Ovary (tissue), 3 donors: ENCODE data around the gene MNDA.

Experiments
- EP300 ChIP-seq: sonication (generic); formaldehyde crosslinking; IDR thresholded peaks from one replicate; pipeline ENCODE4 v1.6.1; 2017; ENCODE audit warnings: antibody characterized with exemption
- POLR2A ChIP-seq: fragments of 450-650 bp; IDR thresholded peaks from one replicate; pipeline ENCODE4 v1.6.1; 2017; ENCODE audit warnings: antibody characterized with exemption, mild to moderate bottlenecking, moderate library complexity
- TF ChIP-seq, protein P1 (sequence below), 3 donors: fragments of 450-650 bp in 2 of 3; fragments of 200-600 bp in 1 of 3; IDR thresholded peaks; one replicate each; pipeline versions ENCODE4 v1.5.1 to v1.8.0; 2016 to 2022; ENCODE audit warnings: antibody characterized with exemption in 3 of 3, mild to moderate bottlenecking in 1 of 3
- donor health status: DM: no; HTN: no; CAD: no.

GRCh38 chr1:158793604-158794003, 37.5 kb upstream of the MNDA start:
- TF ChIP-seq, protein P1, sequence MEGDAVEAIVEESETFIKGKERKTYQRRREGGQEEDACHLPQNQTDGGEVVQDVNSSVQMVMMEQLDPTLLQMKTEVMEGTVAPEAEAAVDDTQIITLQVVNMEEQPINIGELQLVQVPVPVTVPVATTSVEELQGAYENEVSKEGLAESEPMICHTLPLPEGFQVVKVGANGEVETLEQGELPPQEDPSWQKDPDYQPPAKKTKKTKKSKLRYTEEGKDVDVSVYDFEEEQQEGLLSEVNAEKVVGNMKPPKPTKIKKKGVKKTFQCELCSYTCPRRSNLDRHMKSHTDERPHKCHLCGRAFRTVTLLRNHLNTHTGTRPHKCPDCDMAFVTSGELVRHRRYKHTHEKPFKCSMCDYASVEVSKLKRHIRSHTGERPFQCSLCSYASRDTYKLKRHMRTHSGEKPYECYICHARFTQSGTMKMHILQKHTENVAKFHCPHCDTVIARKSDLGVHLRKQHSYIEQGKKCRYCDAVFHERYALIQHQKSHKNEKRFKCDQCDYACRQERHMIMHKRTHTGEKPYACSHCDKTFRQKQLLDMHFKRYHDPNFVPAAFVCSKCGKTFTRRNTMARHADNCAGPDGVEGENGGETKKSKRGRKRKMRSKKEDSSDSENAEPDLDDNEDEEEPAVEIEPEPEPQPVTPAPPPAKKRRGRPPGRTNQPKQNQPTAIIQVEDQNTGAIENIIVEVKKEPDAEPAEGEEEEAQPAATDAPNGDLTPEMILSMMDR (IDR thresholded peaks at IDR 0.05), result no peak
- TF ChIP-seq POLR2A, result no peak
- TF ChIP-seq EP300, result no peak
